HEK293T (cell line): ENCODE data around the gene KIAA1217.

ENCODE experiments used
- CTCF ChIA-PET: fragments of 350-600 bp; formaldehyde crosslinking; extraction: SDS; loops from one replicate; lab custom pipeline; 2021; ENCODE audit warnings: antibody characterized with exemption, inconsistent platforms; lab: Yijun Ruan, JAX
- POLR2A ChIA-PET: fragments of 350-600 bp; formaldehyde crosslinking; extraction: SDS; loops from one replicate; lab custom pipeline; 2020; ENCODE audit warnings: antibody characterized with exemption, inconsistent platforms; lab: Yijun Ruan, JAX
- DNase-seq: peaks from one replicate; pipeline ENCODE4 v3.0.0; 2012; ENCODE audit warnings: mixed read lengths; ENCODE audit errors: extremely low spot score
- ARNT ChIP-seq: fragments of 450-650 bp; IDR thresholded peaks from 2 replicates; pipeline ENCODE4 v1.6.1; 2017; ENCODE audit warnings: mild to moderate bottlenecking
- BHLHE40 ChIP-seq: fragments of 450-650 bp; IDR thresholded peaks from 2 replicates; pipeline ENCODE4 v1.6.1; 2016; ENCODE audit warnings: mild to moderate bottlenecking, moderate library complexity, borderline replicate concordance
- CTBP1 ChIP-seq: fragments of 450-650 bp; IDR thresholded peaks from 2 replicates; pipeline ENCODE4 v1.6.1; 2016; ENCODE audit warnings: borderline replicate concordance
- ELF4 ChIP-seq: fragments of 450-650 bp; IDR thresholded peaks from 2 replicates; pipeline ENCODE4 v1.6.1; 2017; ENCODE audit warnings: antibody characterized with exemption
- FOXA1 ChIP-seq: fragments of 450-650 bp; IDR thresholded peaks from 2 replicates; pipeline ENCODE4 v1.6.1; 2016; ENCODE audit warnings: mild to moderate bottlenecking
- FOXK2 ChIP-seq: fragments of 450-650 bp; IDR thresholded peaks from 2 replicates; pipeline ENCODE4 v1.6.1; 2016; ENCODE audit warnings: mild to moderate bottlenecking
- FOXM1 ChIP-seq: fragments of 450-650 bp; IDR thresholded peaks from 2 replicates; pipeline ENCODE4 v1.6.1; 2017; ENCODE audit warnings: mild to moderate bottlenecking, borderline replicate concordance
- HDGF ChIP-seq: fragments of 450-650 bp; IDR thresholded peaks from 2 replicates; pipeline ENCODE4 v1.6.1; 2017; ENCODE audit warnings: antibody characterized with exemption, borderline replicate concordance
- L3MBTL2 ChIP-seq: fragments of 450-650 bp; conservative IDR thresholded peaks from 2 replicates; pipeline ENCODE4 v1.6.1; 2016; ENCODE audit warnings: mild to moderate bottlenecking
- LEF1 ChIP-seq: fragments of 450-650 bp; IDR thresholded peaks from 2 replicates; pipeline ENCODE4 v1.6.1; 2017; ENCODE audit warnings: mild to moderate bottlenecking, borderline replicate concordance
- NFRKB ChIP-seq: fragments of 450-650 bp; IDR thresholded peaks from 2 replicates; pipeline ENCODE4 v1.6.1; 2016; ENCODE audit warnings: mild to moderate bottlenecking, moderate library complexity
- PKNOX1 ChIP-seq: fragments of 450-650 bp; IDR thresholded peaks from 2 replicates; pipeline ENCODE4 v1.6.1; 2016
- SP1 ChIP-seq: fragments of 450-650 bp; IDR thresholded peaks from 2 replicates; pipeline ENCODE4 v1.6.1; 2017
- SUZ12 ChIP-seq: fragments of 450-650 bp; IDR thresholded peaks from 2 replicates; pipeline ENCODE4 v1.6.1; 2016; ENCODE audit warnings: mild to moderate bottlenecking
- TARDBP ChIP-seq: fragments of 450-650 bp; IDR thresholded peaks from 2 replicates; pipeline ENCODE4 v1.6.1; 2016
- ZNF384 ChIP-seq: fragments of 450-650 bp; IDR thresholded peaks from 2 replicates; pipeline ENCODE4 v1.6.1; 2016

The KIAA1217 gene

GRCh38 chr10:24374134-24374915 lies 165.4 kb downstream of the KIAA1217 start:
- no peak for DNase-seq
- POLR2A ChIA-PET = no interaction called here
- no peak for TF ChIP-seq HDGF
- TF ChIP-seq CTBP1 = no peak
- TF ChIP-seq BHLHE40 = no peak
- TF ChIP-seq SUZ12 = no peak
- TF ChIP-seq ELF4 = no peak
- no peak for TF ChIP-seq PKNOX1
- TF ChIP-seq TARDBP = no peak
- no peak for TF ChIP-seq NFRKB
- TF ChIP-seq FOXM1 = no peak
- TF ChIP-seq FOXA1 = no peak
- TF ChIP-seq LEF1 = no peak
- CTCF ChIA-PET = no interaction called here

GRCh38 chr10:24375510-24375909 lies 166.6 kb downstream of the KIAA1217 start:
- TF ChIP-seq HDGF (no peak), LEF1 (no peak), CTBP1 (no peak), NFRKB (no peak), ARNT (no peak), BHLHE40 (no peak), FOXK2 (no peak)
- DNase-seq = no peak
- CTCF ChIA-PET = no interaction called here
- POLR2A ChIA-PET = no interaction called here

GRCh38 chr10:24376731-24377130 lies 167.8 kb downstream of the KIAA1217 start:
- POLR2A ChIA-PET = interaction anchor here (1.0 kb wide), 1 partner anchor 167 kb away, joined by 3 read pairs; the partner anchor contains the start of gene KIAA1217
- DNase-seq = no peak
- CTCF ChIA-PET = no interaction called here
- TF ChIP-seq TARDBP (no peak), FOXA1 (no peak), CTBP1 (no peak), SUZ12 (no peak), FOXM1 (no peak), HDGF (no peak), ARNT (no peak), ELF4 (no peak), ZNF384 (no peak), LEF1 (no peak), BHLHE40 (no peak)

- POLR2A ChIA-PET = no interaction called here
- CTCF ChIA-PET = no interaction called here
- no peak for TF ChIP-seq LEF1
- no peak for TF ChIP-seq SUZ12
- TF ChIP-seq ELF4 = no peak
- TF ChIP-seq PKNOX1 = no peak
- TF ChIP-seq HDGF = no peak
- TF ChIP-seq SP1 = no peak
- no peak for TF ChIP-seq FOXM1
- no peak for TF ChIP-seq ZNF384
- TF ChIP-seq L3MBTL2 = no peak
- TF ChIP-seq TARDBP = no peak
- TF ChIP-seq NFRKB = no peak
- TF ChIP-seq ARNT = no peak
- no peak for TF ChIP-seq FOXK2
- no peak for TF ChIP-seq BHLHE40
- TF ChIP-seq FOXA1 = no peak
- no peak for TF ChIP-seq CTBP1
- DNase-seq = no peak
These were observed 169.4 kb downstream of the KIAA1217 start for GRCh38 chr10:24378126-24378920.

GRCh38 chr10:24381235-24382010 lies 172.5 kb downstream of the KIAA1217 start:
- CTCF ChIA-PET = no interaction called here
- POLR2A ChIA-PET = no interaction called here
- TF ChIP-seq CTBP1 (no peak), ARNT (no peak), FOXK2 (no peak), TARDBP (no peak), L3MBTL2 (no peak), ELF4 (no peak), NFRKB (no peak), HDGF (no peak), SUZ12 (no peak), FOXA1 (no peak), PKNOX1 (no peak), SP1 (no peak), BHLHE40 (no peak), ZNF384 (no peak), FOXM1 (no peak), LEF1 (no peak)
- DNase-seq = no peak
